ENCODE results near the gene TYW5. TPM values are rescaled to one million over a fixed set of nuclear protein-coding genes. Genes with fewer than 3 reads are reported as not detected.

The TYW5 gene
- total RNA-seq, 3 donors from 2014 or later (not counting 1 experiment from before 2014, with no cell fraction given), result 15.9 to 17.4 (median 16.9) TPM

GRCh38 chr2:199943373-199943772 is 11.9 kb downstream of the TYW5 start:
- H3K27me3 Mint-ChIP-seq (ENCODE audit: low read depth in 2 of 2), result no peaks in the 10 kb centered on the region
- no peak overlapping the region for H3K27ac Mint-ChIP-seq
- intact Hi-C loops (cut with micrococcal nuclease), result no loop called here

GRCh38 chr2:199940373-199940772 is 14.9 kb downstream of the TYW5 start:
- no peak overlapping the region for H3K27ac ChIP-seq (ENCODE audit: low read length)
- peak in 2 of 3 donors; percentile 43 to 47 for ATAC-seq
- peaks cover 40% of the 10 kb centered on the region for H3K36me3 ChIP-seq (ENCODE audit: control insufficient read depth, insufficient read depth, low read length)
- Mint-ChIP-seq H3K4me3 (no peak overlapping the region), H3K27me3 (ENCODE audit: low read depth in 2 of 2) (no peaks in the 10 kb centered on the region), H3K27ac (no peak overlapping the region), H3K4me1 (peaks cover 0 to 13% of the 10 kb centered on the region in 2 donors), H3K9me3 (no peaks in the 10 kb centered on the region), H3K36me3 (no peaks in the 10 kb centered on the region)
- WGBS (ENCODE audit: insufficient coverage), result 95% methylated on average over 2 of the region's 2 CpGs
- DNase-seq, result peak in 1 of 2 donors; percentile 14
- peak; percentile 16 for TF ChIP-seq CTCF (IDR thresholded peaks at IDR 0.05)
- intact Hi-C loops (cut with micrococcal nuclease), result no loop called here
- H3K27me3 ChIP-seq (ENCODE audit: control insufficient read depth, insufficient read depth, low read length), result no peaks in the 10 kb centered on the region
- H3K4me3 ChIP-seq (ENCODE audit: low read length), result no peak overlapping the region
- no peaks in the 10 kb centered on the region for H3K4me1 ChIP-seq (ENCODE audit: control insufficient read depth, insufficient read depth, low read length)
- no peaks in the 10 kb centered on the region for H3K9me3 ChIP-seq (ENCODE audit: control insufficient read depth, insufficient read depth, low read length)

More at GRCh38 chr2:199943373-199943772, 11.9 kb downstream of the TYW5 start:
- WGBS (ENCODE audit: insufficient coverage), result 83% methylated on average over 2 of the region's 4 CpGs
- Histone ChIP-seq H3K27me3 (ENCODE audit: control insufficient read depth, insufficient read depth, low read length) (no peaks in the 10 kb centered on the region), H3K9me3 (ENCODE audit: control insufficient read depth, insufficient read depth, low read length) (no peaks in the 10 kb centered on the region), H3K36me3 (ENCODE audit: control insufficient read depth, insufficient read depth, low read length) (peaks cover 55% of the 10 kb centered on the region), H3K27ac (ENCODE audit: low read length) (no peak overlapping the region), H3K4me1 (ENCODE audit: control insufficient read depth, insufficient read depth, low read length) (no peaks in the 10 kb centered on the region), H3K4me3 (ENCODE audit: low read length) (no peak overlapping the region)
- Mint-ChIP-seq H3K4me3 (no peak overlapping the region), H3K9me3 (no peaks in the 10 kb centered on the region), H3K36me3 (no peaks in the 10 kb centered on the region), H3K4me1 (peaks cover 6 to 13% of the 10 kb centered on the region in 2 donors)
- DNase-seq, result no peak
- no peak for TF ChIP-seq CTCF (IDR thresholded peaks at IDR 0.05)
- ATAC-seq, result no peak

GRCh38 chr2:199936554-199936953 is 18.7 kb downstream of the TYW5 start:
- Histone ChIP-seq H3K4me3 (ENCODE audit: low read length) (no peak overlapping the region), H3K4me1 (ENCODE audit: control insufficient read depth, insufficient read depth, low read length) (no peaks in the 10 kb centered on the region), H3K9me3 (ENCODE audit: control insufficient read depth, insufficient read depth, low read length) (no peaks in the 10 kb centered on the region), H3K36me3 (ENCODE audit: control insufficient read depth, insufficient read depth, low read length) (peaks cover 36% of the 10 kb centered on the region), H3K27ac (ENCODE audit: low read length) (no peak overlapping the region), H3K27me3 (ENCODE audit: control insufficient read depth, insufficient read depth, low read length) (no peaks in the 10 kb centered on the region)
- DNase-seq (no peak), ATAC-seq (no peak)
- no peaks in the 10 kb centered on the region for H3K9me3 Mint-ChIP-seq
- no peak overlapping the region for H3K4me3 Mint-ChIP-seq
- no peaks in the 10 kb centered on the region for H3K4me1 Mint-ChIP-seq
- 89% methylated on average over 2 of the region's 2 CpGs for WGBS (ENCODE audit: insufficient coverage)
- no peaks in the 10 kb centered on the region for H3K27me3 Mint-ChIP-seq (ENCODE audit: low read depth in 2 of 2)
- TF ChIP-seq CTCF (IDR thresholded peaks at IDR 0.05), result no peak
- H3K36me3 Mint-ChIP-seq, result no peaks in the 10 kb centered on the region
- intact Hi-C loops (cut with micrococcal nuclease), result no loop called here
- H3K27ac Mint-ChIP-seq, result no peak overlapping the region

GRCh38 chr2:199933466-199933865 is 21.8 kb downstream of the TYW5 start:
- no peaks in the 10 kb centered on the region for H3K27me3 ChIP-seq (ENCODE audit: control insufficient read depth, insufficient read depth, low read length)
- H3K27me3 Mint-ChIP-seq (ENCODE audit: low read depth in 2 of 2), result no peaks in the 10 kb centered on the region
- no peaks in the 10 kb centered on the region for H3K4me1 ChIP-seq (ENCODE audit: control insufficient read depth, insufficient read depth, low read length)
- WGBS (ENCODE audit: insufficient coverage), result no CpG with 5 or more reads among the region's 3 CpGs
- H3K27ac Mint-ChIP-seq, result no peak overlapping the region
- intact Hi-C loops (cut with micrococcal nuclease), result no loop called here
- no peak for DNase-seq
- ATAC-seq, result no peak
- H3K9me3 ChIP-seq (ENCODE audit: control insufficient read depth, insufficient read depth, low read length), result no peaks in the 10 kb centered on the region
- peaks cover 36% of the 10 kb centered on the region for H3K36me3 ChIP-seq (ENCODE audit: control insufficient read depth, insufficient read depth, low read length)
- no peaks in the 10 kb centered on the region for H3K36me3 Mint-ChIP-seq
- no peaks in the 10 kb centered on the region for H3K9me3 Mint-ChIP-seq
- no peak overlapping the region for H3K4me3 Mint-ChIP-seq
- no peak overlapping the region for H3K27ac ChIP-seq (ENCODE audit: low read length)
- no peaks in the 10 kb centered on the region for H3K4me1 Mint-ChIP-seq
- no peak for TF ChIP-seq CTCF (IDR thresholded peaks at IDR 0.05)
- no peak overlapping the region for H3K4me3 ChIP-seq (ENCODE audit: low read length)

Data from natural killer cell (primary cell).